ENCODE results near the gene FOXL2.

FOXL2 gene

DNA sequence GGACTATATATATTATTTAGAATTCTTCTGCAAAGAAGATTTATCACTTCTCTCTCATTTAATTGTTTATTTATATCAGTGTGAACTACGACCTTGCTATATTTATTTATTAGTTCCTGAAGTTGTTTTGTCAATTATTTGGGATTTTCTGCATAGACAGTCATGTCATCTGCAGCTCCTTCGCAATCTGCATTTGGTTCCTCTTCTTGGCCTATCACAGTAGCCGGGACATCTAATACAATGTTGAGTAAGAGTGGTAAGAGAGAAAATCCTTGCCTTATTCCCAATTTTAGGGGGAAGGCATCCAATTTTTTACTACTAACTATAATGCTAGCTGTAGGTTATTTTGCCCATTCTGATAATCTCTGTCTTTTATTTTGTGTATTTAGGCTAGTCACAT lies 39.4 kb downstream of the FOXL2 start:
- no peaks in the 10 kb centered on the region for H3K4me1 ChIP-seq (ENCODE audit: control insufficient read depth in 1 of 2, insufficient read depth in 2 of 2, low read length in 2 of 2)
- H3K4me3 ChIP-seq (ENCODE audit: low read depth in 1 of 2, low read length in 2 of 2): no peak overlapping the region
- H3K9me3 ChIP-seq (ENCODE audit: control insufficient read depth in 1 of 2, low read length in 2 of 2): no peaks in the 10 kb centered on the region
- H3K27me3 ChIP-seq (ENCODE audit: low read depth, low read length): no peaks in the 10 kb centered on the region
- no peaks in the 10 kb centered on the region for H3K36me3 ChIP-seq (ENCODE audit: control insufficient read depth in 1 of 2, insufficient read depth in 2 of 2, low read length in 2 of 2)
- H3K27ac ChIP-seq (ENCODE audit: low read length): no peak overlapping the region

DNA sequence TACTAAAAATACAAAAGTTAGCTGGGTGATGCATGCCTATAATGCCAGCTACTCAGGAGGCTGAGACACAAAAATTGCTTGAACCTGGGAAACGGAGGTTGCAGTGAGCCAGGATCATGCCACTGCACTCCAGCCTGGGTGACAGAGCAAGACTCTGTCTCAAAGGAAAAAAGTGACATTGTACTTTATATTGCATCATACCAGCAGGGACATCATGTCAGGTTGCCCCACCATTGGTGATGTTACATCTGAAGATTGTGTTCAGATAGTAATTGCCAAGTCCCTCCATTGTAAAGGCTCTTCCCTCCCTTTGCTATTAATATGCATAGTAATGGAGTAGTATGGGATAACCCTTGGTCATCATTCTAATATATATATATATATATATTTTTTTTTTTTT lies 44.8 kb downstream of the FOXL2 start:
- Histone ChIP-seq H3K27me3 (ENCODE audit: low read depth, low read length) (no peaks in the 10 kb centered on the region), H3K36me3 (ENCODE audit: control insufficient read depth in 1 of 2, insufficient read depth in 2 of 2, low read length in 2 of 2) (no peaks in the 10 kb centered on the region), H3K4me1 (ENCODE audit: control insufficient read depth in 1 of 2, insufficient read depth in 2 of 2, low read length in 2 of 2) (no peaks in the 10 kb centered on the region), H3K9me3 (ENCODE audit: control insufficient read depth in 1 of 2, low read length in 2 of 2) (no peaks in the 10 kb centered on the region), H3K4me3 (ENCODE audit: low read depth in 1 of 2, low read length in 2 of 2) (no peak overlapping the region), H3K27ac (ENCODE audit: low read length) (no peak overlapping the region)

GRCh38 chr3:138901567-138901966 lies 45.4 kb downstream of the FOXL2 start:
- Histone ChIP-seq H3K36me3 (ENCODE audit: control insufficient read depth in 1 of 2, insufficient read depth in 2 of 2, low read length in 2 of 2) (no peaks in the 10 kb centered on the region), H3K4me1 (ENCODE audit: control insufficient read depth in 1 of 2, insufficient read depth in 2 of 2, low read length in 2 of 2) (no peaks in the 10 kb centered on the region), H3K4me3 (ENCODE audit: low read depth in 1 of 2, low read length in 2 of 2) (no peak overlapping the region), H3K9me3 (ENCODE audit: control insufficient read depth in 1 of 2, low read length in 2 of 2) (no peaks in the 10 kb centered on the region), H3K27ac (ENCODE audit: low read length) (no peak overlapping the region), H3K27me3 (ENCODE audit: low read depth, low read length) (no peaks in the 10 kb centered on the region)

DNA sequence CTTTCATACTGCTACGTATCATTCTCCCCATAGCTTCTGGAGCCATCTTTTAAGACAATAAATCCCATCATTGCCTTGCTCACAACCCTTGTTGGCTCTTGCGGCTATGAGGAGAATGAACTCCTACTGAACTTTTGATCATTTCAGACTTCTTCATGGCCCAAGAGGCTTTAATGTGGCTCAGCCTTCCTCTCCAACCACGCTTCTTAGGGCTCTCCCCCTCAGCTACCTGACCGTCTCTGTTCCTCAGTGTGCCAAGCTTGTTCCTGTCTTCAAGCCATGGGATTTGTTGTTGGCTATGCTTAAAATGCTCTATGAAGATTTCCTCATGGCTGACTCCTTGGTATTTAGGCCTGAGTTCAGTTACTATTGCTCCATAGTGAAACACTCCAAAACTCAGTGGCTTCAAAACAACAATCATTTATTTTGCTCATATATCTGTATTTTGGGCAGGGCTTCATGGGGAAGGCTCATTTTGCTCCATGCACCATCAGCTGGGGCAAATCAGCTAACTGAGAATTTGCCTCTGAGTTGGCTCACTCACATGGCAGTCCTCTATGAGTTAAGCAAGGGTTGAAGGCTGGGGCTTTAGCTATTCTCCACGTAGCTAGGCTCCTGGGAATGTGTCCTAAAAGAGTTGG lies 47.5 kb downstream of the FOXL2 start:
- Histone ChIP-seq H3K4me3 (ENCODE audit: low read depth in 1 of 2, low read length in 2 of 2) (no peak overlapping the region), H3K27me3 (ENCODE audit: low read depth, low read length) (no peaks in the 10 kb centered on the region), H3K4me1 (ENCODE audit: control insufficient read depth in 1 of 2, insufficient read depth in 2 of 2, low read length in 2 of 2) (no peaks in the 10 kb centered on the region), H3K36me3 (ENCODE audit: control insufficient read depth in 1 of 2, insufficient read depth in 2 of 2, low read length in 2 of 2) (no peaks in the 10 kb centered on the region), H3K27ac (ENCODE audit: low read length) (no peak overlapping the region), H3K9me3 (ENCODE audit: control insufficient read depth in 1 of 2, low read length in 2 of 2) (no peaks in the 10 kb centered on the region)

GRCh38 chr3:138898708-138899107 lies 48.2 kb downstream of the FOXL2 start:
- Histone ChIP-seq H3K4me1 (ENCODE audit: control insufficient read depth in 1 of 2, insufficient read depth in 2 of 2, low read length in 2 of 2) (no peaks in the 10 kb centered on the region), H3K4me3 (ENCODE audit: low read depth in 1 of 2, low read length in 2 of 2) (no peak overlapping the region), H3K36me3 (ENCODE audit: control insufficient read depth in 1 of 2, insufficient read depth in 2 of 2, low read length in 2 of 2) (no peaks in the 10 kb centered on the region), H3K9me3 (ENCODE audit: control insufficient read depth in 1 of 2, low read length in 2 of 2) (no peaks in the 10 kb centered on the region), H3K27ac (ENCODE audit: low read length) (no peak overlapping the region), H3K27me3 (ENCODE audit: low read depth, low read length) (no peaks in the 10 kb centered on the region)

- Histone ChIP-seq H3K4me1 (ENCODE audit: control insufficient read depth in 1 of 2, insufficient read depth in 2 of 2, low read length in 2 of 2) (no peaks in the 10 kb centered on the region), H3K36me3 (ENCODE audit: control insufficient read depth in 1 of 2, insufficient read depth in 2 of 2, low read length in 2 of 2) (no peaks in the 10 kb centered on the region), H3K9me3 (ENCODE audit: control insufficient read depth in 1 of 2, low read length in 2 of 2) (no peaks in the 10 kb centered on the region), H3K27me3 (ENCODE audit: low read depth, low read length) (no peaks in the 10 kb centered on the region), H3K4me3 (ENCODE audit: low read depth in 1 of 2, low read length in 2 of 2) (no peak overlapping the region), H3K27ac (ENCODE audit: low read length) (no peak overlapping the region)
These were observed 48.6 kb downstream of the FOXL2 start for GRCh38 chr3:138898301-138898700.

Measured in muscle layer of duodenum (tissue), 2 donors.